ENCODE results near the gene P2RY1.

DNA sequence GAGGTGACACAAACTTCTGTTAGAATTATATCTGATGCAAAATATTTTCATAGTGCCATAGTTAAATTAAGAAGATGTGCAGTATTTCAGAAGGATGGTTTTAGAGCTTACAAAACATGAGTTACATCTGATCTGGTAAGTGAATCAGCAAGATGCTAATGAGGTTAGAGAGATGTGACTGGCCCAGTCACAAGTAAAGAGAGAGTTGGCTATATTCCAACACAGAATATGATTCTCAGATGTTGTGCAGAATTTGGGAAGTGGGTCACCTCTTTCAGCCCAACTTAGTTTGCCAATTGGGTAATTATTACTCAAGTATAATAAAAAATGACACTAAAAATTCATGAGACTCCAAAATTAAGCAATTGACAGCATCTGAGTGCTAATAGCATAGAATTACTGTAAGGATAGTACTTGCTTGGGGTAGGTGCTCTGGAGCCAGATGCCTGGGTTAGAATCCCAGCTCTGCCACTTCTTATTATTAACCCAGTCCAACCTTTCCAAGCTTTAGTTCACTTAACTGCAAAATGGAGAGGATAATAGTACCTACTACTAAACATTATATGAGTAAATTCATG, 30.8 kb downstream of the P2RY1 start:
- TF ChIP-seq, protein P1, sequence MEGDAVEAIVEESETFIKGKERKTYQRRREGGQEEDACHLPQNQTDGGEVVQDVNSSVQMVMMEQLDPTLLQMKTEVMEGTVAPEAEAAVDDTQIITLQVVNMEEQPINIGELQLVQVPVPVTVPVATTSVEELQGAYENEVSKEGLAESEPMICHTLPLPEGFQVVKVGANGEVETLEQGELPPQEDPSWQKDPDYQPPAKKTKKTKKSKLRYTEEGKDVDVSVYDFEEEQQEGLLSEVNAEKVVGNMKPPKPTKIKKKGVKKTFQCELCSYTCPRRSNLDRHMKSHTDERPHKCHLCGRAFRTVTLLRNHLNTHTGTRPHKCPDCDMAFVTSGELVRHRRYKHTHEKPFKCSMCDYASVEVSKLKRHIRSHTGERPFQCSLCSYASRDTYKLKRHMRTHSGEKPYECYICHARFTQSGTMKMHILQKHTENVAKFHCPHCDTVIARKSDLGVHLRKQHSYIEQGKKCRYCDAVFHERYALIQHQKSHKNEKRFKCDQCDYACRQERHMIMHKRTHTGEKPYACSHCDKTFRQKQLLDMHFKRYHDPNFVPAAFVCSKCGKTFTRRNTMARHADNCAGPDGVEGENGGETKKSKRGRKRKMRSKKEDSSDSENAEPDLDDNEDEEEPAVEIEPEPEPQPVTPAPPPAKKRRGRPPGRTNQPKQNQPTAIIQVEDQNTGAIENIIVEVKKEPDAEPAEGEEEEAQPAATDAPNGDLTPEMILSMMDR (IDR thresholded peaks at IDR 0.05 in 4 of 5, conservative IDR thresholded peaks at IDR 0.05 in 1 of 5), result no peak
- no peak for TF ChIP-seq POLR2A (IDR thresholded peaks at IDR 0.05)
